Measurements from ENCODE around the gene VWA3A. TPM values are rescaled to one million over a fixed set of nuclear protein-coding genes. Genes with fewer than 3 reads are reported as not detected.
"Not testable (repeated sequence)": the region's sequence is repeated elsewhere in the genome, so short reads cannot be mapped to it uniquely, and the experiment has no call there.

Gene VWA3A
- total RNA-seq, 4 donors from 2014 or later, result 0.17 to 2.0 TPM; not detected in 2

GRCh38 chr16:22162656-22163009, 70.3 kb downstream of the VWA3A start:
- intact Hi-C loops (cut with DNase I; ENCODE audit: low total_unique reads), result no loop called here
- TF ChIP-seq POLR2A (IDR thresholded peaks at IDR 0.05) (no peak), CTCF (IDR thresholded peaks at IDR 0.05) (no peak)
- WGBS, 2 donors, result 34 to 42% methylated on average over 14 of the region's 14 CpGs
- H3K4me3 ChIP-seq (ENCODE audit: low read depth, poor library complexity, severe bottlenecking), result no peak overlapping the region
- DNase-seq (ENCODE audit: low spot score in 2 of 2), result no peak

GRCh38 chr16:22163806-22164205, 71.5 kb downstream of the VWA3A start:
- no peak for DNase-seq (ENCODE audit: low spot score in 2 of 2)
- H3K4me3 ChIP-seq (ENCODE audit: low read depth, poor library complexity, severe bottlenecking), result no peak overlapping the region
- TF ChIP-seq POLR2A (IDR thresholded peaks at IDR 0.05) (no peak), CTCF (IDR thresholded peaks at IDR 0.05) (no peak)
- 83 to 91% methylated on average over 6 of the region's 6 CpGs for WGBS, 2 donors
- intact Hi-C loops (cut with DNase I; ENCODE audit: low total_unique reads), result no loop called here

GRCh38 chr16:22164482-22164881, 72.1 kb downstream of the VWA3A start:
- TF ChIP-seq POLR2A (IDR thresholded peaks at IDR 0.05), result no peak
- TF ChIP-seq CTCF (IDR thresholded peaks at IDR 0.05), result no peak
- 94 to 97% methylated on average over 5 of the region's 5 CpGs for WGBS, 2 donors
- intact Hi-C loops (cut with DNase I; ENCODE audit: low total_unique reads), result no loop called here
- no peak overlapping the region for H3K4me3 ChIP-seq (ENCODE audit: low read depth, poor library complexity, severe bottlenecking)
- DNase-seq (ENCODE audit: low spot score in 2 of 2), result no peak

GRCh38 chr16:22165508-22166285, 73.4 kb downstream of the VWA3A start:
- no peak overlapping the region for H3K4me3 ChIP-seq (ENCODE audit: low read depth, poor library complexity, severe bottlenecking)
- WGBS, 2 donors, result 86 to 90% methylated on average over 9 to 16 of the region's 16 CpGs
- no peak for DNase-seq (ENCODE audit: low spot score in 2 of 2)
- intact Hi-C loops (cut with DNase I; ENCODE audit: low total_unique reads), result no loop called here
- TF ChIP-seq CTCF (IDR thresholded peaks at IDR 0.05) (no peak), POLR2A (IDR thresholded peaks at IDR 0.05) (no peak)

GRCh38 chr16:22171953-22172352, 79.6 kb downstream of the VWA3A start:
- no peak overlapping the region for H3K4me3 ChIP-seq (ENCODE audit: low read depth, poor library complexity, severe bottlenecking)
- intact Hi-C loops (cut with DNase I; ENCODE audit: low total_unique reads), result no loop called here
- no peak for TF ChIP-seq POLR2A (IDR thresholded peaks at IDR 0.05)
- no peak for TF ChIP-seq CTCF (IDR thresholded peaks at IDR 0.05)
- WGBS, 2 donors, result 86 to 91% methylated on average over 6 of the region's 6 CpGs
- DNase-seq (ENCODE audit: low spot score in 2 of 2), result no peak

- H3K4me3 ChIP-seq (ENCODE audit: low read depth, poor library complexity, severe bottlenecking); DNase-seq (ENCODE audit: low spot score in 2 of 2); intact Hi-C loops (cut with DNase I; ENCODE audit: low total_unique reads): not testable (repeated sequence)
- WGBS, 2 donors, result 85% methylated on average over 1 of the region's 1 CpG
Measured at GRCh38 chr16:22172642-22173041, 80.3 kb downstream of the VWA3A start.

Data from lower leg skin (tissue), 4 donors.